HuH-7.5 (cell line): ENCODE data around the gene MRPL37.
"Not testable (repeated sequence)": the region's sequence is repeated elsewhere in the genome, so short reads cannot be mapped to it uniquely, and the experiment has no call there.

ENCODE experiments used
- DNase-seq: peaks from one replicate; pipeline ENCODE4 v3.0.0; 2011; ENCODE audit warnings: low spot score

MRPL37 gene

GRCh38 chr1:54172614-54173599 lies 27.1 kb upstream of the MRPL37 start:
- no peak for DNase-seq

- no peak for DNase-seq
Observed at GRCh38 chr1:54173681-54174080, 26.3 kb upstream of the MRPL37 start.

- no peak for DNase-seq
Observed at GRCh38 chr1:54174106-54174505, 25.9 kb upstream of the MRPL37 start.

- DNase-seq: no peak
Observed at GRCh38 chr1:54176621-54177327, 23.2 kb upstream of the MRPL37 start.

- DNase-seq: no peak
Observed at GRCh38 chr1:54177726-54178125, 22.2 kb upstream of the MRPL37 start.

GRCh38 chr1:54178296-54179070 lies 21.5 kb upstream of the MRPL37 start:
- no peak for DNase-seq

- DNase-seq: no peak
Observed at GRCh38 chr1:54180701-54181360, 19.1 kb upstream of the MRPL37 start.

- no peak for DNase-seq
Observed at GRCh38 chr1:54186056-54186455, 13.9 kb upstream of the MRPL37 start.

GRCh38 chr1:54188291-54188690 lies 11.7 kb upstream of the MRPL37 start:
- no peak for DNase-seq

GRCh38 chr1:54190526-54190925 lies 9.4 kb upstream of the MRPL37 start:
- DNase-seq: no peak

- no peak for DNase-seq
Observed at GRCh38 chr1:54191525-54191924, 8.4 kb upstream of the MRPL37 start.

GRCh38 chr1:54193453-54193852 lies 6.5 kb upstream of the MRPL37 start:
- DNase-seq: no peak

- DNase-seq: no peak
Observed at GRCh38 chr1:54199151-54199764, 709 bp upstream of the MRPL37 start.

GRCh38 chr1:54200519-54200997 lies 591 bp downstream of the MRPL37 start:
- no peak for DNase-seq

GRCh38 chr1:54204199-54204598 lies 4.2 kb downstream of the MRPL37 start:
- no peak for DNase-seq

GRCh38 chr1:54207287-54207686 lies 7.3 kb downstream of the MRPL37 start:
- no peak for DNase-seq

GRCh38 chr1:54207896-54208295 lies 7.9 kb downstream of the MRPL37 start:
- not testable (repeated sequence) for DNase-seq

GRCh38 chr1:54212872-54213271 lies 12.9 kb downstream of the MRPL37 start:
- no peak for DNase-seq

- no peak for DNase-seq
Observed at GRCh38 chr1:54215523-54215922, 15.6 kb downstream of the MRPL37 start.

- no peak for DNase-seq
Observed at GRCh38 chr1:54218883-54219687, 19.1 kb downstream of the MRPL37 start.

- DNase-seq: no peak
Observed at GRCh38 chr1:54219688-54220003, 19.7 kb downstream of the MRPL37 start.
